H1 (cell line): ENCODE results near the gene ENTPD1. TPM values are rescaled to one million over a fixed set of nuclear protein-coding genes. Genes with fewer than 3 reads are reported as not detected.

Experiments
- CTCF ChIA-PET: fragments of 300-600 bp; sonication (Branson Sonifier 250); formaldehyde crosslinking; loops from one replicate; lab custom pipeline; 2021; ENCODE audit not compliant: partially characterized antibody; lab: Charles Lee
- POLR2A ChIA-PET: fragments of 300-600 bp; sonication (Branson Sonifier 250); formaldehyde crosslinking; loops from one replicate; lab custom pipeline; 2021; ENCODE audit warnings: inconsistent platforms; ENCODE audit not compliant: partially characterized antibody; lab: Charles Lee
- DNase-seq, 2 experiments: peaks; one replicate each; pipeline versions ENCODE4 v3.0.0 to v3.0.0-alpha.2; 2010 to 2022; ENCODE audit warnings: low spot score in 2 of 2, low read depth in 1 of 2, mixed read lengths in 1 of 2
- FAIRE-seq: peaks from 2 replicates; lab custom pipeline; 2011; peaks lifted over from hg19 to GRCh38; lab: Jason Lieb, UNC
- H2AFZ ChIP-seq: 2 replicates; pipeline ENCODE4 v1.8.1; 2012; ENCODE audit warnings: low read length, inconsistent platforms
- H2AK5ac ChIP-seq: 2 replicates; pipeline ENCODE4 v1.6.1; 2013; ENCODE audit warnings: low read depth, low read length
- H2BK120ac ChIP-seq: replicated peaks from 2 replicates; pipeline ENCODE3; 2013; ENCODE audit warnings: low read depth, low read length, inconsistent platforms
- H2BK12ac ChIP-seq: 2 replicates; pipeline ENCODE4 v1.6.1; 2013; ENCODE audit warnings: low read depth, low read length
- H2BK15ac ChIP-seq: 2 replicates; pipeline ENCODE4 v1.6.1; 2013; ENCODE audit warnings: low read length
- H2BK20ac ChIP-seq: 2 replicates; pipeline ENCODE4 v1.6.1; 2013; ENCODE audit warnings: low read length
- H2BK5ac ChIP-seq: 2 replicates; pipeline ENCODE4 v1.6.1; 2013; ENCODE audit warnings: low read depth, low read length
- H3K14ac ChIP-seq: 2 replicates; pipeline ENCODE4 v1.6.1; 2013; ENCODE audit warnings: inconsistent platforms; ENCODE audit not compliant: insufficient read length
- H3K18ac ChIP-seq: 2 replicates; pipeline ENCODE4 v1.6.1; 2013; ENCODE audit warnings: low read length; ENCODE audit errors: extremely low read depth
- H3K23ac ChIP-seq: 2 replicates; pipeline ENCODE4 v1.6.1; 2013; ENCODE audit warnings: inconsistent platforms; ENCODE audit not compliant: insufficient read length
- H3K23me2 ChIP-seq: 2 replicates; pipeline ENCODE4 v1.6.1; 2013; ENCODE audit warnings: low read depth, low read length
- H3K27ac ChIP-seq: 2 replicates; pipeline ENCODE4 v1.6.1; 2011; ENCODE audit warnings: low read depth, low read length, inconsistent platforms
- H3K27me3 ChIP-seq, 4 experiments: replicated peaks in 1 of 4; 1 replicate in 1 of 4; 2 replicates in 3 of 4; pipeline versions ENCODE4 v1.6.1 to v1.8.1; 2011 to 2013; ENCODE audit warnings: low read length in 3 of 4, mild to moderate bottlenecking in 3 of 4, inconsistent platforms in 2 of 4, mixed read lengths in 2 of 4, moderate library complexity in 1 of 4; ENCODE audit not compliant: control insufficient read depth in 3 of 4, insufficient read depth in 3 of 4; ENCODE audit errors: extremely low read depth in 1 of 4
- H3K36me3 ChIP-seq, 4 experiments: 2 replicates each; pipeline versions ENCODE4 v1.6.1 to v1.8.1; 2011 to 2013; ENCODE audit warnings: mild to moderate bottlenecking in 4 of 4, low read length in 3 of 4, moderate library complexity in 2 of 4, control low read depth in 1 of 4, inconsistent platforms in 1 of 4; ENCODE audit not compliant: insufficient read depth in 4 of 4, control insufficient read depth in 2 of 4
- H3K4ac ChIP-seq: replicated peaks from 2 replicates; pipeline ENCODE3; 2013; ENCODE audit warnings: low read length, low read depth, mixed read lengths, inconsistent platforms; ENCODE audit not compliant: insufficient read length
- H3K4me1 ChIP-seq, 4 experiments: replicated peaks in 1 of 4; 1 replicate in 1 of 4; 2 replicates in 3 of 4; pipeline versions ENCODE4 v1.6.1 to v1.8.1; 2011 to 2013; ENCODE audit warnings: low read length in 3 of 4, inconsistent platforms in 2 of 4, mixed read lengths in 1 of 4; ENCODE audit not compliant: insufficient read depth in 4 of 4, control insufficient read depth in 3 of 4
- H3K4me2 ChIP-seq, 2 experiments: 2 replicates each; pipeline versions ENCODE4 v1.6.1 to v1.8.1; 2011 to 2013; ENCODE audit warnings: low read depth in 2 of 2, low read length in 2 of 2, control low read depth in 1 of 2, inconsistent platforms in 1 of 2, mild to moderate bottlenecking in 1 of 2; ENCODE audit not compliant: insufficient read depth in 1 of 2
- H3K4me3 ChIP-seq, 4 experiments: fragments of 200-600, 300-600 bp in 1 of 4; sonication (generic), shearing (Covaris generic), sonication (Bioruptor Twin) in 1 of 4; 2 replicates each; pipeline versions ENCODE4 v1.5.1 to v1.8.1; 2011 to 2016; ENCODE audit warnings: low read length in 4 of 4, low read depth in 3 of 4, control low read depth in 2 of 4, inconsistent platforms in 2 of 4, mild to moderate bottlenecking in 2 of 4, mixed read lengths in 1 of 4, moderate library complexity in 1 of 4; ENCODE audit not compliant: insufficient read depth in 2 of 4; ENCODE audit errors: extremely low read depth in 1 of 4
- H3K56ac ChIP-seq: replicated peaks from 2 replicates; pipeline ENCODE3; 2013; ENCODE audit warnings: low read depth, mild to moderate bottlenecking, mixed read lengths, low read length, inconsistent platforms; ENCODE audit not compliant: insufficient read length
- H3K79me1 ChIP-seq: 2 replicates; pipeline ENCODE4 v1.6.1; 2013; ENCODE audit warnings: low read depth, low read length, control low read depth
- H3K79me2 ChIP-seq, 2 experiments: 2 replicates each; pipeline versions ENCODE4 v1.6.1 to v1.8.1; 2012 to 2013; ENCODE audit warnings: low read length in 2 of 2, mild to moderate bottlenecking in 2 of 2, inconsistent platforms in 1 of 2; ENCODE audit not compliant: insufficient read depth in 2 of 2, control insufficient read depth in 1 of 2
- H3K9ac ChIP-seq, 4 experiments: replicated peaks in 1 of 4; 1 replicate in 1 of 4; 2 replicates in 3 of 4; pipeline versions ENCODE4 v1.6.1 to v1.8.1; 2011 to 2013; ENCODE audit warnings: low read depth in 3 of 4, low read length in 3 of 4, control low read depth in 2 of 4, mild to moderate bottlenecking in 2 of 4, moderate library complexity in 2 of 4, inconsistent platforms in 1 of 4; ENCODE audit errors: extremely low read depth in 1 of 4
- H3K9me3 ChIP-seq, 2 experiments: 2 replicates each; pipeline versions ENCODE4 v1.6.1 to v1.8.1; 2012 to 2013; ENCODE audit warnings: mild to moderate bottlenecking in 2 of 2, moderate library complexity in 2 of 2, control low read depth in 1 of 2, inconsistent platforms in 1 of 2, low read depth in 1 of 2, low read length in 1 of 2, mixed read lengths in 1 of 2; ENCODE audit not compliant: insufficient read depth in 2 of 2
- H4K20me1 ChIP-seq, 2 experiments: replicated peaks in 1 of 2; 2 replicates each; pipeline versions ENCODE3 to v1.8.1; 2011 to 2013; ENCODE audit warnings: inconsistent platforms in 2 of 2, low read length in 2 of 2, mild to moderate bottlenecking in 1 of 2; ENCODE audit not compliant: insufficient read depth in 2 of 2, control insufficient read depth in 1 of 2
- H4K5ac ChIP-seq: 2 replicates; pipeline ENCODE4 v1.6.1; 2013; ENCODE audit warnings: low read length, low read depth, mixed read lengths, inconsistent platforms; ENCODE audit not compliant: insufficient read length
- H4K8ac ChIP-seq: 2 replicates; pipeline ENCODE4 v1.8.0; 2013; ENCODE audit warnings: mild to moderate bottlenecking, moderate library complexity, low read length, inconsistent platforms; ENCODE audit not compliant: insufficient read depth; ENCODE audit errors: extremely low read depth
- H4K91ac ChIP-seq: replicated peaks from 2 replicates; pipeline ENCODE3; 2013; ENCODE audit warnings: low read length, mixed read lengths, inconsistent platforms; ENCODE audit not compliant: insufficient read length
- SIX5 ChIP-seq: IDR thresholded peaks from 2 replicates; pipeline ENCODE4 v1.6.1; 2011; ENCODE audit warnings: mild to moderate bottlenecking, low read depth, low read length
- WGBS, 2 experiments: shearing (Covaris generic) in 1 of 2; methylation state at CpG; one replicate each; pipeline versions ENCODE4 v1.1.6 to v1.1.7; 2013 to 2015; ENCODE audit warnings: low lambda C conversion rate in 2 of 2, mixed read lengths in 2 of 2, inconsistent platforms in 1 of 2, low coverage in 1 of 2, missing lambda C conversion rate in 1 of 2; ENCODE audit not compliant: insufficient replicate concordance in 2 of 2, insufficient coverage in 1 of 2, insufficient read length in 1 of 2; ENCODE audit errors: extremely low coverage in 1 of 2, missing lambda C conversion rate in 1 of 2; 5-methylcytosine and 5-hydroxymethylcytosine counted together
- polyA plus RNA-seq, 7 experiments: library from polyadenylated mRNA; depleted of rRNA in 3 of 7; stranded (reverse) in 5 of 7; unstranded in 2 of 7; fragments of >200 nt in 5 of 7; fragments of 200-250 nt in 2 of 7; gene quantifications; 1 replicate in 5 of 7; 2 replicates in 1 of 7; 4 replicates in 1 of 7; pipeline versions ENCODE4 v1.2.1 to v1.2.3, GENCODE V29; 2011 to 2013; ENCODE audit warnings: missing spikeins in 2 of 7, mixed read lengths in 2 of 7
- total RNA-seq: library from RNA; stranded (reverse); fragmentation: NEBNext Ultra II Directional; extraction: Animal tissue kit (Norgen Biotek cat#: 25700); gene quantifications from 2 replicates; pipeline ENCODE4 v1.2.1, GENCODE V29; 2021

Gene ENTPD1
- total and polyA plus RNA-seq, 2 of the 8 experiments (the other 6 are each of a cell fraction or from before 2014, with no cell fraction given) = 2.2 to 2.5 TPM

- peaks cover 0 to 4% of the 10 kb centered on the region in 2 experiments; a peak in 2 of 4 replicates for H3K9me3 ChIP-seq
- H4K8ac ChIP-seq = no peak overlapping the region; the same call in 1 of the 2 replicates
- no peaks in the 10 kb centered on the region for H3K79me2 ChIP-seq
- no peak overlapping the region for H3K27ac ChIP-seq
- H2BK15ac ChIP-seq = no peak overlapping the region
- WGBS, 2 experiments = 81% methylated on average over 7 of the region's 7 CpGs; no CpG with 5 or more reads in 1 of the 2 experiments
- no peaks in the 10 kb centered on the region for H3K4me1 ChIP-seq
- no peaks in the 10 kb centered on the region for H3K79me1 ChIP-seq
- H2AFZ ChIP-seq = no peak overlapping the region
- no peak overlapping the region for H2BK20ac ChIP-seq
- H2AK5ac ChIP-seq = no peak overlapping the region
- H3K14ac ChIP-seq = no peak overlapping the region
- H3K27me3 ChIP-seq = no peaks in the 10 kb centered on the region
- H3K36me3 ChIP-seq = no peaks in the 10 kb centered on the region
- no peak overlapping the region for H2BK5ac ChIP-seq
- H2BK12ac ChIP-seq = no peak overlapping the region
- FAIRE-seq (no peak), DNase-seq (no peak)
- H4K20me1 ChIP-seq = no peaks in the 10 kb centered on the region
- H3K4me2 ChIP-seq = no peak overlapping the region
- H2BK120ac ChIP-seq = no peak overlapping the region
- no peak overlapping the region for H4K5ac ChIP-seq
- no peak overlapping the region for H4K91ac ChIP-seq
- H3K56ac ChIP-seq = no peak overlapping the region
- ChIA-PET POLR2A (no interaction called here), CTCF (interaction anchor here (1.2 to 3.3 kb wide), 2 partner anchors 13 to 136 kb away, joined by 3 to 19 read pairs; partner anchors contain the start of gene TCTN3)
- no peak overlapping the region for H3K23ac ChIP-seq
- H3K18ac ChIP-seq = no peak overlapping the region
- no peaks in the 10 kb centered on the region for H3K23me2 ChIP-seq
- H3K9ac ChIP-seq = no peak overlapping the region
- H3K4ac ChIP-seq = no peak overlapping the region
- H3K4me3 ChIP-seq = no peak overlapping the region
- no peak for TF ChIP-seq SIX5
These were observed 49.0 kb upstream of the ENTPD1 start for GRCh38 chr10:95706990-95707389.
